Stimulated activated CD4-positive, alpha-beta T cell treated with anti-CD3 and anti-CD28 coated beads, Interleukin-1b, Interleukin-23, amount 100 ng/mL, for 4 hours (primary cell): ENCODE data around the gene TMEM30B.
"Not testable (repeated sequence)": the region's sequence is repeated elsewhere in the genome, so short reads cannot be mapped to it uniquely, and the experiment has no call there.

Experiments
- DNase-seq, 2 donors: peaks; one replicate each; pipeline ENCODE4 v3.0.0-alpha.2; 2020; ENCODE audit warnings: low read depth in 2 of 2

TMEM30B gene

GRCh38 chr14:61266891-61267740 lies 14.0 kb downstream of the TMEM30B start:
- no peak for DNase-seq

GRCh38 chr14:61266436-61266835 lies 14.7 kb downstream of the TMEM30B start:
- DNase-seq, result no peak

GRCh38 chr14:61264651-61265050 lies 16.5 kb downstream of the TMEM30B start:
- no peak for DNase-seq

GRCh38 chr14:61264010-61264571 lies 17.0 kb downstream of the TMEM30B start:
- DNase-seq, result no peak

- no peak for DNase-seq
These were observed 19.1 kb downstream of the TMEM30B start for GRCh38 chr14:61262082-61262481.

- no peak for DNase-seq
These were observed 20.0 kb downstream of the TMEM30B start for GRCh38 chr14:61260939-61261776.

GRCh38 chr14:61258985-61259384 lies 22.2 kb downstream of the TMEM30B start:
- DNase-seq, result no peak

- DNase-seq, result no peak
These were observed 23.6 kb downstream of the TMEM30B start for GRCh38 chr14:61257469-61258057.

GRCh38 chr14:61256826-61257468 lies 24.2 kb downstream of the TMEM30B start:
- no peak for DNase-seq

GRCh38 chr14:61255968-61256367 lies 25.2 kb downstream of the TMEM30B start:
- no peak for DNase-seq

- DNase-seq, result no peak
These were observed 26.2 kb downstream of the TMEM30B start for GRCh38 chr14:61254808-61255526.

GRCh38 chr14:61253064-61253738 lies 27.9 kb downstream of the TMEM30B start:
- no peak for DNase-seq

- DNase-seq, result peak; percentile 17 to 40
These were observed 28.6 kb downstream of the TMEM30B start for GRCh38 chr14:61252369-61253063.

GRCh38 chr14:61250063-61250462 lies 31.1 kb downstream of the TMEM30B start:
- no peak for DNase-seq

- no peak for DNase-seq
These were observed 33.2 kb downstream of the TMEM30B start for GRCh38 chr14:61247935-61248334.

GRCh38 chr14:61246721-61247120 lies 34.4 kb downstream of the TMEM30B start:
- DNase-seq, result no peak

GRCh38 chr14:61244009-61244408 lies 37.1 kb downstream of the TMEM30B start:
- no peak for DNase-seq

GRCh38 chr14:61240206-61240605 lies 40.9 kb downstream of the TMEM30B start:
- DNase-seq, result no peak

- DNase-seq, result not testable (repeated sequence)
These were observed 41.9 kb downstream of the TMEM30B start for GRCh38 chr14:61239285-61239684.
